Ramos (cell line): Measurements from ENCODE around the gene ENC1.

Source experiments
- in situ Hi-C: fragments of 300-500 bp; cut with MboI; formaldehyde crosslinking; loops from one replicate; pipeline ENCODE4 v1.14.3; 2022; ENCODE audit warnings: low sequenced_read_pairs; ENCODE audit not compliant: unreplicated experiment

Gene ENC1

GRCh38 chr5:74579215-74579614, 61.3 kb downstream of the ENC1 start:
- in situ Hi-C loops = no loop called here

DNA sequence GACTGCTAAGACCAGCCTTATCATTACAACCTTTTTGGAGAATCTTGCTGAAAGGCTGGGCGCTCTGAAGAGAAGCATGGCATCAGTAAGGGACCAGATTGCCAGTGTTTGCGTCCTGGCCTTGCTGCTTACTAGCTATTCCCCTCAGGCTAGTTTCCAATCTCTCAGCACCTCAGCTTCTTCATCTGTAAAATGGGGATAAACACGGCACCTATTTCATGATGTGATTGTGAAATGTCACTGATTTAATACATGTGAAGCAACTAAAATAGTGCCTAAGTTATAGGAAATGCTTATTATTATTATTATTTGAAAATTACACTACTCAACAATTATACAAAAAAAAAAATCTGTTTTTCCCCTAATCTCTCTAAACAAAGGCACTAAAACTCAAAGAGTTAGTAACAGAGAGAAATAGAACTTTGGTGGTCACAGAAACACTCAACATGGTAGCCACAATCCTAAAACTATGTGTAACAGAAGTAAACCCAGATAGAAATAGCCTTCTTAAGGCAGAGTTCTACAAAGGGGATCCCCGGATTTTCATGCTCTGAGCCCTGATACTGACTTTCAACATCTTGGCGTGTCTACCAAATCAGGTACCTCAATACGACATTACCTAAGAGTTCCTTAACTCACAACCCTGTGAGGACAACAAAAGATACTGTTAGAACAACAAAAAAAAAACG, 62.0 kb downstream of the ENC1 start:
- in situ Hi-C loops = no loop called here
